Naive thymus-derived CD4-positive, alpha-beta T cell (primary cell): ENCODE measurements around the gene PARP2. TPM values are rescaled to one million over a fixed set of nuclear protein-coding genes. Genes with fewer than 3 reads are reported as not detected.
"Not testable (repeated sequence)": the region's sequence is repeated elsewhere in the genome, so short reads cannot be mapped to it uniquely, and the experiment has no call there.

Source experiments
- ATAC-seq: fragments of 150-1000 bp; cut with Tn5 transposase; 2 replicates; pipeline ENCODE4 v1.10.0; 2021; ENCODE audit warnings: mild to moderate bottlenecking, moderate library complexity
- CTCF ChIA-PET: fragments of 350-600 bp; sonication (Branson Sonifier 250); formaldehyde crosslinking; loops from one replicate; lab custom pipeline; 2021; ENCODE audit warnings: antibody characterized with exemption; lab: Charles Lee
- POLR2A ChIA-PET: fragments of 350-600 bp; sonication (Branson Sonifier 250); formaldehyde crosslinking; loops from one replicate; lab custom pipeline; 2021; ENCODE audit warnings: antibody characterized with exemption, inconsistent platforms; lab: Charles Lee
- DNase-seq, 9 donors: peaks; one replicate each; pipeline versions ENCODE4 v3.0.0 to v3.0.0-alpha.2; 2020 to 2022; ENCODE audit warnings: mixed read lengths in 1 of 9
- H3K27ac ChIP-seq: one replicate; pipeline ENCODE4 v1.7.0; 2013; ENCODE audit warnings: mild to moderate bottlenecking, low read depth, low read length, moderate library complexity
- H3K27me3 ChIP-seq, 2 donors: one replicate each; pipeline ENCODE4 v1.7.0; 2013; ENCODE audit warnings: low read length in 2 of 2, mild to moderate bottlenecking in 2 of 2, moderate library complexity in 2 of 2; ENCODE audit not compliant: control insufficient read depth in 2 of 2, insufficient read depth in 2 of 2
- H3K36me3 ChIP-seq, 3 experiments: 1 replicate in 2 of 3; 2 replicates in 1 of 3; pipeline ENCODE4 v1.7.0; 2013; ENCODE audit warnings: low read length in 3 of 3, mild to moderate bottlenecking in 3 of 3, moderate library complexity in 1 of 3; ENCODE audit not compliant: insufficient read depth in 3 of 3, control insufficient read depth in 2 of 3
- H3K4me1 ChIP-seq, 2 donors: one replicate each; pipeline ENCODE4 v1.7.0; 2013; ENCODE audit warnings: low read length in 2 of 2, mild to moderate bottlenecking in 2 of 2, moderate library complexity in 1 of 2; ENCODE audit not compliant: control insufficient read depth in 2 of 2, insufficient read depth in 2 of 2
- H3K4me3 ChIP-seq: 2 replicates; pipeline ENCODE4 v1.7.0; 2013; ENCODE audit warnings: mild to moderate bottlenecking, low read length
- H3K9me3 ChIP-seq, 3 experiments: 1 replicate in 2 of 3; 2 replicates in 1 of 3; pipeline ENCODE4 v1.7.0; 2013; ENCODE audit warnings: low read length in 3 of 3; ENCODE audit not compliant: control insufficient read depth in 2 of 3
- H3K27ac Mint-ChIP-seq, 9 donors: one replicate each; pipeline ENCODE4 v1.8.0; 2020 to 2022; ENCODE audit warnings: mixed read lengths in 9 of 9, mild to moderate bottlenecking in 8 of 9, moderate library complexity in 5 of 9, inconsistent platforms in 2 of 9
- H3K27me3 Mint-ChIP-seq, 5 donors: one replicate each; pipeline ENCODE4 v1.8.0; 2021 to 2022; ENCODE audit warnings: mixed read lengths in 5 of 5, mild to moderate bottlenecking in 1 of 5
- H3K36me3 Mint-ChIP-seq, 5 donors: one replicate each; pipeline ENCODE4 v1.8.0; 2020 to 2022; ENCODE audit warnings: mixed read lengths in 5 of 5, mild to moderate bottlenecking in 3 of 5, inconsistent platforms in 1 of 5
- H3K4me1 Mint-ChIP-seq, 7 donors: one replicate each; pipeline ENCODE4 v1.8.0; 2020 to 2022; ENCODE audit warnings: mixed read lengths in 7 of 7, mild to moderate bottlenecking in 3 of 7, inconsistent platforms in 1 of 7
- H3K4me3 Mint-ChIP-seq, 10 donors: one replicate each; pipeline ENCODE4 v1.8.0; 2020 to 2022; ENCODE audit warnings: mild to moderate bottlenecking in 10 of 10, mixed read lengths in 10 of 10, moderate library complexity in 6 of 10, inconsistent platforms in 2 of 10
- H3K9me3 Mint-ChIP-seq, 11 donors: one replicate each; pipeline ENCODE4 v1.8.0; 2020 to 2022; ENCODE audit warnings: mixed read lengths in 11 of 11, mild to moderate bottlenecking in 4 of 11, inconsistent platforms in 1 of 11, moderate library complexity in 1 of 11
- intact Hi-C, 2 donors: fragments of 100-400 bp; cut with micrococcal nuclease; formaldehyde crosslinking; loops; one replicate each; pipeline ENCODE4 v1.15.1; 2023
- polyA plus RNA-seq, 2 donors: library from polyadenylated mRNA; unstranded; fragments of 300-500 nt; fragmentation: Illumina TruSeq; gene quantifications; one replicate each; pipeline ENCODE4 v1.2.3, GENCODE V29; 2021
- total RNA-seq, 6 experiments: library from RNA in 5 of 6; stranded (reverse) in 5 of 6; gene quantifications; 1 replicate in 5 of 6; 2 replicates in 1 of 6; pipeline ENCODE4 v1.2.3 and lab custom pipeline; 2021 to 2026

The PARP2 gene
- total and polyA plus RNA-seq, 7 experiments from 2014 or later = 9.8 to 24.5 (median 18.9) TPM

DNA sequence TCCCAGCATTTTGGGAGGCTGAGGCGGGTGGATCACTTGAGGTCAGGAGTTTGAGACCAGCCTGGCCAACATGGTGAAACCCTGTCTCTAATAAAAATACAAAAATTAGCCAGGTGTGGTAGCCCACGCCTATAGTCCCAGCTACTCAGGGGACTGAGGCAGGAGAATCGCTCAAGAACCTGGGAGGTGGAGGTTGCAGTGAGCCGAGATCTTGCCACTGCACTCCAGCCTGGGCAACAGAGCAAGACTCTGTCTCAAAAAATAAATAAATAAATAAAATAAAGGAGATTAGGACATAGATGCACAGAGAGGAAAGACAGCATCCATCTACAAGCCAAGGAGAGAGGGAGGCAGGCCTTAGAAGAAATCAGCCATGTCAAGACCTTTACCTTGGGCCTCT, 2.4 kb upstream of the PARP2 start:
- not testable (repeated sequence) for H3K9me3 ChIP-seq, H3K4me3 ChIP-seq, ATAC-seq, DNase-seq, H3K9me3 Mint-ChIP-seq, H3K27ac ChIP-seq, H3K27me3 ChIP-seq, H3K36me3 ChIP-seq, H3K36me3 Mint-ChIP-seq, H3K4me1 ChIP-seq
- ChIA-PET CTCF (interaction anchor here (0.8 to 6.6 kb wide), 5 partner anchors 7 to 746 kb away, joined by 3 to 68 read pairs (median 4); no protein-coding TSS in a partner anchor), POLR2A (interaction anchor here (1.4 to 3.6 kb wide), 3 partner anchors 114 to 342 kb away, joined by 9 to 40 read pairs (median 23); partner anchors contain the start of genes APEX1, OSGEP and RNASE4)
- peak overlapping the region in 3 of 9 donors; percentile 9 to 52 (median 17) for H3K27ac Mint-ChIP-seq
- peaks cover 0 to 10% (median 0%) of the 10 kb centered on the region in 5 donors for H3K27me3 Mint-ChIP-seq
- intact Hi-C loops = loop anchor here in 1 of 2 donors (5.0 kb wide), 1 partner anchor 761 kb away; the partner anchor contains the start of gene TMEM253
- H3K4me1 Mint-ChIP-seq = peaks cover 6 to 24% (median 18%) of the 10 kb centered on the region in 7 donors
- H3K4me3 Mint-ChIP-seq = peak overlapping the region in 2 of 10 donors; percentile 8 to 12

DNA sequence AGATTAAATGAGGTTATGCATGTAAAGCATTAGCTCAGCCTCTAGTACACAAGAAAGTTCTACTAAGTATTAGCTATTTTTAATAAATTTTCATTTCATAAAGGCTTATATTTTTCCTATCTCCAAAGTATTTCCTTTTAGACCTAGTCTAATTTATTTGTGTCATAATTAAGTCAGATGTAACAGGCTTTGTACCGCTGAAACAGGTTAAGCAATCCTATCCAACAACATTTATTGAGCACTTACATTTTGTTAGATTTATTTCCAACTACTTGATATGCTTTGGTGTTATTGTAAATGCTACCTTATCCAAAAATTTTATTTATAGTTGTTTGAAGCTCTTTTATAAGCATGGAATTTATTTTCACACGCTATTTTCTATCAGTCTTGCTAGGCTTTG, 1.8 kb upstream of the PARP2 start:
- Histone ChIP-seq H3K36me3 (peaks cover 0 to 6% (median 0%) of the 10 kb centered on the region in 3 experiments), H3K9me3 (no peaks in the 10 kb centered on the region), H3K4me3 (no peak overlapping the region), H3K27me3 (no peaks in the 10 kb centered on the region), H3K27ac (peak overlapping the region; percentile 91), H3K4me1 (peaks cover 4 to 5% of the 10 kb centered on the region in 2 donors)
- intact Hi-C loops = loop anchor here (2.0 to 5.0 kb wide), 4 partner anchors 15 to 927 kb away; partner anchors contain the start of genes HNRNPC (in 1 of the 2) and TMEM253 (in 1 of the 2)
- Mint-ChIP-seq H3K36me3 (peaks cover 4 to 12% (median 8%) of the 10 kb centered on the region in 5 donors), H3K27me3 (peaks cover 0 to 10% (median 0%) of the 10 kb centered on the region in 5 donors), H3K4me1 (peaks cover 6 to 26% (median 18%) of the 10 kb centered on the region in 7 donors), H3K9me3 (peaks cover 0 to 6% (median 0%) of the 10 kb centered on the region in 11 donors), H3K4me3 (peak overlapping the region in 3 of 10 donors; percentile 95 to 99 (median 97)), H3K27ac (peak overlapping the region in 4 of 9 donors; percentile 94 to 98 (median 97))
- ATAC-seq (no peak), DNase-seq (no peak)
- ChIA-PET POLR2A (interaction anchor here (0.6 to 3.6 kb wide), 7 partner anchors 9 to 341 kb away, joined by 3 to 40 read pairs (median 12); partner anchors contain the start of genes APEX1, CCNB1IP1, OSGEP and PNP), CTCF (interaction anchor here (0.7 to 6.6 kb wide), 7 partner anchors 8 to 746 kb away, joined by 3 to 68 read pairs (median 4); no protein-coding TSS in a partner anchor)

DNA sequence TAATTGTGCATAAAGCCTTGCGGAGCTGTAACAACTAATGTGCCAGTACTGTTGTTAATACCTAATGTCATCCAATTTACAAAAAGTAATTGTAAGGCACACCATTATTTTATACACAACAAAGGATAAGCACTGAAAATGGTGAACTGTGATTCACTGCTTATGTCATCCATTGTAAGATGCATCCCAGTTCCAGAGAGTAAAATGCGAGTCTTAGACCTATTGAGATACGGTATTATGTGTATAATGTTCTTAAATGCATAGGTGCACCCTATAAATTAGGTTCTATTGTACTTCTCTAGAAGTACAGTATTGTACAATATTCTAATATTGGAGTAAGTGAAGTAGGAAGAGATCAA, 406 bp downstream of the PARP2 start:
- Histone ChIP-seq H3K4me1 (peaks cover 4 to 5% of the 10 kb centered on the region in 2 donors), H3K27ac (peak overlapping the region; percentile 91), H3K27me3 (no peaks in the 10 kb centered on the region), H3K4me3 (peak overlapping the region; percentile 74), H3K9me3 (no peaks in the 10 kb centered on the region), H3K36me3 (peaks cover 0 to 11% (median 0%) of the 10 kb centered on the region in 3 experiments)
- Mint-ChIP-seq H3K27ac (peak overlapping the region; percentile 91 to 98 (median 97)), H3K4me1 (peaks cover 6 to 27% (median 17%) of the 10 kb centered on the region in 7 donors), H3K4me3 (peak overlapping the region; percentile 82 to 99 (median 95)), H3K36me3 (peaks cover 4 to 13% (median 10%) of the 10 kb centered on the region in 5 donors), H3K27me3 (peaks cover 0 to 3% (median 0%) of the 10 kb centered on the region in 5 donors), H3K9me3 (peaks cover 0 to 6% (median 0%) of the 10 kb centered on the region in 11 donors)
- CTCF ChIA-PET = interaction anchor here (0.8 to 6.6 kb wide), 8 partner anchors 11 to 340 kb away, joined by 3 to 68 read pairs (median 6); partner anchors contain the start of genes CCNB1IP1 and RNASE4
- intact Hi-C loops = loop anchor here (1.0 to 5.0 kb wide), 16 partner anchors 11 to 1112 kb away; partner anchors contain the start of genes APEX1 (in 2 of the 2), CCNB1IP1 (in 2 of the 2), PIP4P1 (in 2 of the 2) and TEP1 (in 2 of the 2)
- no peak for ATAC-seq
- POLR2A ChIA-PET = interaction anchor here (0.6 to 3.6 kb wide), 16 partner anchors 10 to 339 kb away, joined by 3 to 40 read pairs (median 6); partner anchors contain the start of genes APEX1, CCNB1IP1, OSGEP and PIP4P1
- DNase-seq = no peak

DNA sequence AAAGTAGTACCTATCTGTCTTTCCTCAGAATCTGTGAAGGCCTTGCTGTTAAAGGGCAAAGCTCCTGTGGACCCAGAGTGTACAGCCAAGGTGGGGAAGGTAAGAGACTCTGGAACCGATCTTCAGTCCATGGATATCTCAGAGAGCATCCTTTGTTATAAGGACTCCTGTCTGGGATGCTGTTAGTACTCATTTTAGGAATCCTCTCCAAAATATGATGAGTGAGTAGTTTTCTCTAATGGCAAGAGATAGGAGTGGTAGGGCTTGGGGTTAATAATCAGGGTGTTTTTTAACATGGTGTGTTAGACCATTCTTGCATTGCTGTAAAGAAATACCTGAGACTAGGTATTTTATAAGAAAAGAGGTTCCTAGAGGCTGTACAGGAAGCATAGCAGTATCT, 1.9 kb downstream of the PARP2 start:
- Histone ChIP-seq H3K9me3 (no peaks in the 10 kb centered on the region), H3K27ac (no peak overlapping the region), H3K4me3 (no peak overlapping the region), H3K27me3 (no peaks in the 10 kb centered on the region), H3K4me1 (peaks cover 4 to 5% of the 10 kb centered on the region in 2 donors), H3K36me3 (peaks cover under 1 to 17% (median 2%) of the 10 kb centered on the region in 3 experiments)
- Mint-ChIP-seq H3K4me3 (peak overlapping the region in 3 of 10 donors; percentile 4 to 51 (median 38)), H3K4me1 (peaks cover 9 to 27% (median 15%) of the 10 kb centered on the region in 7 donors), H3K9me3 (peaks cover 0 to 6% (median 0%) of the 10 kb centered on the region in 11 donors), H3K27ac (peak overlapping the region in 5 of 9 donors; percentile 45 to 97 (median 54)), H3K27me3 (no peaks in the 10 kb centered on the region), H3K36me3 (peaks cover 4 to 20% (median 18%) of the 10 kb centered on the region in 5 donors)
- DNase-seq = no peak
- ATAC-seq = no peak
- ChIA-PET POLR2A (interaction anchor here (0.6 kb wide), 1 partner anchor 12 kb away, joined by 3 read pairs; no protein-coding TSS in a partner anchor), CTCF (interaction anchor here (1.0 kb wide), 1 partner anchor 17 kb away, joined by 3 read pairs; no protein-coding TSS in a partner anchor)
- intact Hi-C loops = no loop called here

DNA sequence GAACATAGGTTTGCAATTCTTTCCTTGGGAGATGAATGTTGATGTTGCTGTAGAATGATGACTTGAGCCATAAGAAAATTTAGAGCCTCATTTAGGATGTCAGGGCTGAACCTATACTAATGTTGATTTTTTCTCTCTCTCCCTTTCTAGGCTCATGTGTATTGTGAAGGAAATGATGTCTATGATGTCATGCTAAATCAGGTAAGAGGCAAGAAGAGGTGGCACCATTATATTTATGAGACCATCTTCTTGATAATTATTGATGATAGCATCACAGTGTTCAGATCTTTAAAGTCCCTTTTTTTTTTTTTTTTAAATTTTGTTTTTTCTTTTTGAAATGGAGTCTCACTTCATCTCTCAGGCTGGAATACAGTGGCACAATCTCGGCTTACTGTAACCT, 3.3 kb downstream of the PARP2 start:
- intact Hi-C loops = no loop called here
- ATAC-seq (no peak), DNase-seq (no peak)
- no peaks in the 10 kb centered on the region for H3K9me3 ChIP-seq
- Mint-ChIP-seq H3K27ac (no peak overlapping the region), H3K9me3 (peaks cover 0 to 6% (median 0%) of the 10 kb centered on the region in 11 donors), H3K36me3 (peaks cover 4 to 26% (median 20%) of the 10 kb centered on the region in 5 donors), H3K27me3 (no peaks in the 10 kb centered on the region), H3K4me3 (no peak overlapping the region), H3K4me1 (peaks cover 9 to 27% (median 15%) of the 10 kb centered on the region in 7 donors)
- H3K36me3 ChIP-seq = peaks cover 4 to 29% (median 6%) of the 10 kb centered on the region in 3 experiments
- no peak overlapping the region for H3K4me3 ChIP-seq
- H3K27ac ChIP-seq = no peak overlapping the region
- H3K27me3 ChIP-seq = no peaks in the 10 kb centered on the region
- H3K4me1 ChIP-seq = peaks cover 4 to 5% of the 10 kb centered on the region in 2 donors
- POLR2A ChIA-PET = no interaction called here
- CTCF ChIA-PET = no interaction called here

DNA sequence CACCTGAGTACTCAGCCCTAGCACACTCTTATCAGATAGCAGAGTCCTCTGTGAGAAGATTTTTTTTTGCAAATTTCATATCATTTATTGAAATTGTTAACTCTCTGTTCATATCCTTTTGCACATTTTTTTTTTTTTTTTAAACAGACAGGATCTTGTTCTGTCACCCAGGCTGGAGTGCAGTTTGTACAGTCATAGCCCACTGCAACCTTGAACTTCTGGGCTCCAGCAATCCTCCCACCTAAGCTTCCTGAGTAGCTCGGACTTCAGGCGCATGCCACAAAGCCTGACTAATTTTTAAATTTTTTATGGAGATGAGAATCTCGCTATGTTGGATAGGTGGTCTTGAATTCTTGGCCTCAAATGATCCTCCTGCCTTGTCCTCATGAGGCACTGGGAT, 4.3 kb downstream of the PARP2 start:
- Mint-ChIP-seq H3K36me3 (peaks cover 4 to 31% (median 20%) of the 10 kb centered on the region in 5 donors), H3K27ac (no peak overlapping the region), H3K4me1 (peaks cover 9 to 27% (median 15%) of the 10 kb centered on the region in 7 donors), H3K27me3 (no peaks in the 10 kb centered on the region), H3K9me3 (peaks cover 0 to 6% (median 0%) of the 10 kb centered on the region in 11 donors), H3K4me3 (no peak overlapping the region)
- ChIA-PET CTCF (interaction anchor here (3.3 kb wide), 1 partner anchor 20 kb away, joined by 14 read pairs; no protein-coding TSS in a partner anchor), POLR2A (no interaction called here)
- no peak overlapping the region for H3K4me3 ChIP-seq
- intact Hi-C loops = no loop called here
- H3K36me3 ChIP-seq = peaks cover 4 to 40% (median 6%) of the 10 kb centered on the region in 3 experiments
- ATAC-seq (no peak), DNase-seq (no peak)
- no peaks in the 10 kb centered on the region for H3K27me3 ChIP-seq
- peaks cover 4 to 5% of the 10 kb centered on the region in 2 donors for H3K4me1 ChIP-seq
- no peak overlapping the region for H3K27ac ChIP-seq
- no peaks in the 10 kb centered on the region for H3K9me3 ChIP-seq
